Tongue (tissue), 3 donors: ENCODE results near the gene TREX2. TPM values are rescaled to one million over a fixed set of nuclear protein-coding genes. Genes with fewer than 3 reads are reported as not detected.
"Not testable (repeated sequence)": the region's sequence is repeated elsewhere in the genome, so short reads cannot be mapped to it uniquely, and the experiment has no call there.

Source experiments
- DNase-seq: peaks from one replicate; pipeline ENCODE4 v3.0.0-alpha.2; 2015
- small RNA-seq: library from RNA; depleted of rRNA; stranded (forward); fragments of <200 nt; gene quantifications from one replicate; pipeline ENCODE3, GENCODE V24; 2014; ENCODE audit warnings: low replicate concordance
- total RNA-seq: library from RNA; depleted of rRNA; stranded (reverse); fragments of >200 nt; gene quantifications from one replicate; pipeline ENCODE4 v1.2.3, GENCODE V29; 2014

The TREX2 gene
- total RNA-seq, 1 donor from 2014 or later: 2.2 TPM

DNA sequence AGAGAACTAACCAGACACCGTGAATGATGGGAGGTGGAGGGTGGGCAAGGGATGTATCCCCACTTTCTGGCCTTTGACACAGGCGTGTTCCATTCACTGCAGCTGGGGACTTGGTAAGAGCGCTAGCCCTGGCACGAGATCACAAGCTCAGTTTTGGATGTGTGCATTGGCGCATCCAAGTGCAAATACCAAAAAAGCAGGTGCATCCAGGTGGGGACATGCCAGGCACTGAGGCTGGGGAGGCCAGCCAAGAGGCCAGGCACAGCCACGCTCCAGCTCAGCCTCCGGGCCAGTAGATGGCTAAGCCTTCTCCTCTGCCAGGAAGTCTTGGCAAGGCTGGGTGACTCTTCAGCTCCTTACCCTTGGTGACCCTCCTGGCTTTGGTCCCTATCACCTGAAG, 39.0 kb downstream of the TREX2 start:
- DNase-seq: no peak

DNA sequence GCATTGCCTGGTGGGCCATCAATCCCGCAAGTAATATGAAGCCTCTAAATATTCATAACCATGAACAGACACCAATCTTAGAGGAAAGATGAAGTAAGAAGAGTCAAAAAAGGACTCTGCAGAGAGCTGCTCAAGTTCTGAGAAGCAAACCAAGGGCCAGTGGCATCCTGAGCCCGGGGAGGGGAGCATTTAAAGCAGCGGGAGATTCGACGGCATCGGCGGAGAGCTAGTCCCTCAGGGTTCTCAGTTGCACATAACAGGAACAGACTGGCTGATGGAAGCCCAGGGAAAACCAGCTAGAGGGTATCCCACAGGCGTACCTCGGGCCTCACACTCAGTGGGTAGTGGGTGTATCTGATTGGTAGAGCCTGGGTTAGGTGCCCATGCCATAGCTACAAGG, 39.8 kb downstream of the TREX2 start:
- no peak for DNase-seq

DNA sequence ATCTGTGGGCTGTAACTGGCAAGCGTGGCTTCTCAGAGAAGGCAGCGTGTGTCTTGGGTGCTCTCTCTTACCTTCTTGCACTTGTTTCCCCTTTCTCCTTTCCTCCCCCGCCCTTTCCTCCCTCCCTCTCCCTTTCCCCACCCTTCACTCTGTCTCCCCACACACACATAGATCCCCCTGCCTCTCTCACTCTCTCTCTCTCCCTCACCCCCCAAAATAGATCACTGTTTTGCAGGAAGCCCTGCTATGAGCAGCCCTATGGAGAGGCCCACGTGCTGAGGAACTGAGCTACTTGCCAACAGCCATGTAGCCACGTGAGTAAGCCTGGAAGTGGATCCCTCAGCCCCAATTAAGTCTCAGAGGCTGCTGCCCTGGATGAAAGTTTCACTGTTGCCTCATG, 40.4 kb downstream of the TREX2 start:
- DNase-seq: no peak

DNA sequence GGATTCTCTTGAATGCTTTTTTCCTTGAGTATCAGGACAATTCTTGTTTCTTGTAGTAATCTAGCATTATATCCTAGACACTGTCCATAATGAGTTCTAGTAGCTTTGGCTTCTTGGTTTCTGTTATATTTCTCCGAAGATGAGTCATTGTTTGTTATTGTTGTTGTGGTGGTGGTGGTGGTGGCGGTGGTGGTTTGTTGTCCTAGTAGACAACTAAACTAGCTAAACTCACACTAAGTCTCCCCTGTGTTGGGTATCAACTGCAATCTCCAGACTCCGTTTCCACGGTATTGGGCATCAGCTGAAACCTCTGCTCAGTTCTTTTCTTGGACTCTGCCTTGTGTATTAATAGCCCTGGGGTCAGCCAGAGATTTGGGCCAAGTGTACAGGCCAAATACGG, 41.5 kb downstream of the TREX2 start:
- not testable (repeated sequence) for DNase-seq

DNA sequence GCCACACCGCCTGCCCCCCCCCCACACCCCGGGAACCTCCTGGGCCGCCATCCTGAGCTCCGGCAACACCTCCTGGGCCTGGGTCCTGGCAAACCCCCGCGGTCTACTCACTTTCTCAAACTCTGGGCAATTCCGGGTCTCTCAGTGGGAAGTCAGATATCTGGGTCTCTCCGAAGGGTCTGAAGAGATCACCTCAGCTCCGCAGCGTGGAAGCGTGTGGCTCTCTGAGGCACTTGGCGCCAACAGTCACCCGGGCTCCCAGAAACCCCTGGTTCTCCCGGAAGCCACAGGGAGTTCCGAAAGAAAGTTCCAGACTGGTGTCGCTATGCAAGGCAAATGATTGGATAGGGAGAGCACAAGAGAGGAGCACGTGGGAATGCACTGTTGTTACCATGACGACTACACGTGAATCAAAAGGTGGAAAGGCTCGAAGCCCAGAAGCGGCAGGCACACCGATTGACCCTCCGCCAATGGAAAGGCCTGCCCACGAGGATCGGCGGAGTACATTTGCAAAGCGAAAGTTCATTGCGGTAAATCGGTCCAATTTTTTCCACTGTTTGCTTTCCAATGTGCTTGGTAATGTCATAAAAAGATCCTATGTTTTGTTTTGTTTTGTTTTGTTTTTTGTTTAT, 44.6 kb downstream of the TREX2 start, which contains the start of gene PNMA6E:
PNMA6E (minus strand) TSS at position 218 of the 632 bp plus-strand sequence. CDS start 2,501 bp downstream, outside the sequence.
- no peak for DNase-seq

DNA sequence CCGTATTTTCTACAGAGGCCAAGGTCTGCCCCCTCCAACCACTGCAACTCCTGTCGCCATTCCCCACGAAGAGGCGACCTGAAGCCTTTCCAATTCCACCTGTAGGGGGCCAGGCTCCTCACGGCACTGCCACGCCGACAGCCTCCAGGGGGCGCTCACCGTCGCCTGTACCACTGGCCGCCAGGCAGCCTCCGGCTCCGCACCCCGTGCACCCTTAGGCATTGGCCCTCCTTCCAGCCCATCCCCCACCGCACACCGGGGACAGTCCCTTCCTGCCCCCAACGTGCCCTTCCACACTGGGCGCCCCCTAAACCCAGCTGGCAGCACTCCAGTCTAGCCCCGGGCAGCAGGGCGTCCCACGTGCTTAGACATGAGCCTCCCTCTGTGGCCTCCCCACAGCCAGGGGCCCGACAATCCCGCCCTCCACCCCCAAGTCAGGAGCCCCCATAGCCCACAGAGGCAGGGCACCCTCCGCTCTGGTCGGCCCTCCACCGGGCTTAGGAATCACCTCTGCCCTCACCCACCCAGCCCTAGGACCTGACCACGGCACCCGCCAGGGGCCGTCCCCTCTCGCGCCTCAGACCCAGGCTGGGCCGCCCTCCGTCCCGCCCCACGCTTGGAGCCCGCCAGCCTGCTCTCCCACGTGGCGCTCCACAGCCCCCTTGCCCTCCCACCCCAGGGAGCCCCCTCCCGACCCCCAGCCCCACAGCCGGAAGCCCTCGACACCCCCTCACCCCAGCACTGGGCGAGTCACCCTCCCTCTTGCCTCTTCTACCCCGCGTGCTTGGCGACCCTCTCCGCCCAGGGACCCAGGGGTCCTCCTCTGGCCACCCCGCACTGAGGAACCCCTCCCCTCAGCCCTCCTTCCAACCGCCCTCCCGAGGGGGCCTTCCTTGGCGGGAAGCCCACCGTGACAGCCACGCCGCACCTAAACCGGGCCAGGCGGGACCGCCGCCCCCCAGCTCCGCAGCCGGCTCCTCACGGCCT, 45.4 kb downstream of the TREX2 start:
- no peak for DNase-seq

DNA sequence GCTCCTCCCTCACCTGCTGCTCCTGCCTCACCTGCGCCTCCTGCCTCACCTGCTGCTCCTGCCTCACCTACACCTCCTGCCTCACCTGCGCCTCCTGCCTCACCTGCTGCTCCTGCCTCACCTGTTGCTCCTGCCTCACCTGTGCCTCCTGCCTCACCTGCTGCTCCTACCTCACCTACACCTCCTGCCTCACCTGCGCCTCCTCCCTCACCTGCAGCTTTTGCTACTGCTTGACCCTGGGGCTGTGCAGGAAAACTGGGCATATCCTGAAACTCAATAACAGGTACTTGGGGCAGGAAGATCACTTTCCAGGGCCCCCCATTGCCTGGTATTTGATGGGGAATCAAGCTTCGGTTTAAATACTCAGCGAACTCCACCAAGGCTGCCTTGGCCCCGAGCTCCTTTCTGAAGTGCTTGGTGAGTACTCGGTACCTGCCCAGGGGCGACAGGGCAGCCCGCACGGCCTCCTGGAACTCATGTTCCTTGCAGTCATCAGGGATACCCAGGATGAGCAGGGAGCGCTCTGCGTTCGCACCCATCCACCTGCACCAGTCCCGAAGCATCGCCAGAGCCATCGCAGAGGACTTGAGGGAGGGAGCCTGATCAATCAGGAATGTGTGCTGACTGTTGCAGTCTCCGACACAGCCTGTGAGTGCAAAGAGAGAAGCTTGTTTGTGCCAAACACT, 47.4 kb downstream of the TREX2 start:
- DNase-seq: no peak

DNA sequence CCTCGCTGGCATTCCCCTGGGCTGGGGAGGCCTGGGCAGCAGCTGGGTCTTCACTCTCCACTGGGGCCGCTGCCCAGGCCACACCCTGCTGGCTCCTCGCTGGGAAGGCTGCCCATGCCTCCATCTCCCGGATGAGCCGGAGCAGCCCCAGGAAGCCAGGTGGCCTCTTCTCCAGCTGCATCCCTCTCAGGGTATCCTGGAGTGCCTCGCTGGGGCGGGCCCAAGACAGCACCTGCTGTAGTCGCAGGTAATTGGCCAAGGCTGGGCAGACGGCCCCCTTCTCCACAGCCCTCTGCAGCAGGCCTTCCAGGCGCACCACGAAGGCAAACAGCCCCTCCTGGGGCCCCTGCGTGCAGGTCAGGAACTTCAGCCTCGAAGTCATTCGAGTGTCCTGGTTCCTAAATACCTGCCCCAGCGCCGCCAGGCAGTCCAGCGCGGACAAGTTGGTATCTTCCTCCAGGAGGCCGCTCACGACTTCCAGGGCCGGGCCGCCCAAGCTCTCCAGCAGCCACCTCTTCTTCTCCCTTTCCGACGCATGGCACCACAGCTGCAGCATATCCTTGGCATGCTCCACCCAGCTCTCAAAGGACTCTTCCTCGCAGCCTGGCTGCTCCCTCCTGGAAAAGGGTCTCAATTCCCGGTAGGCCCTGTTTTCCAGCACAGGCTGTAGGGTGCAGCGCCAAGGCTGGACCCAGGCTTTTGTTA, 48.4 kb downstream of the TREX2 start:
- no peak for DNase-seq

DNA sequence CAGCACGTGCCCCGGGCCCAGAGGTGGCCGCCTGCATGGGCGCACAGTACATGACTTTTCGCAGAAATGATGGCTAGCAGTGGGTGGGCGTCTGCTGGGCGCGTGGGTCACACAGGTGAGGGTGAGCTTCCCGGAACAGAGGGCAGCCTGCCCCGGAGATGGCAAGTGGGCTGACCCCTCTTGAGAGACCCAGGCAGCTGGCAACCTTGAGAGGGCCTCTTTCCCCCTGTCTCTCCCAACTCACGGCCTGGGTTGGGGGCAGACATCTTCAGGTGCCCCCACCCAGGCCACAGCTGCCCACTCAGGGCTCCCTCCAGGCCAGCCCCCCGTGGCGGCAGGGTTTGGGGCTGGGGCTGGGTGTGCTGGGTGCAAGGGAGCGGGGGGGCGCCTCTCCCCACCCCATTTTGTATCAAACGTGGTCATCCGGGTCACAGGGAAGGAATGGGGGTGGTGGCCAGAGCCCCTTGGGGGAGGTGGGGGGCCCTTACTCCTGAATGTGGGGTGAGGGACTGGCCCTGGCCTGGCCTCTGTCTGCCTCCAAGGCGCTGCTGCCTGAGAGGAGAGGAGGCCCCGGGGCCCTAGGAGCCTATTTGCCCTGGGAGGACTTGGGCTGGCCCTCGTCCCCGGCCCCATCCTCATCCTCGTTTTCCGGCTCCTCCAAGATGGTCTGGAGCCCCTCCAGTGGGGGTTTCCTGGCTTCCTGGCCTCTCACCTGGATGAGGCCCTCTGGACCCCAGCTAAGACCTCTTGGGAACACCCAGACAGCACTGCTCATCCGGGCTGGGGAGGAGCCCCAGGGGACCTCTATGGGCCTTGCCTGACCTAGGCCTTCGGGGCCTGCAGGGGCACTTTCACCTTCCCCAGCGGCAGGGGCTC, 49.3 kb downstream of the TREX2 start:
- no peak for DNase-seq

DNA sequence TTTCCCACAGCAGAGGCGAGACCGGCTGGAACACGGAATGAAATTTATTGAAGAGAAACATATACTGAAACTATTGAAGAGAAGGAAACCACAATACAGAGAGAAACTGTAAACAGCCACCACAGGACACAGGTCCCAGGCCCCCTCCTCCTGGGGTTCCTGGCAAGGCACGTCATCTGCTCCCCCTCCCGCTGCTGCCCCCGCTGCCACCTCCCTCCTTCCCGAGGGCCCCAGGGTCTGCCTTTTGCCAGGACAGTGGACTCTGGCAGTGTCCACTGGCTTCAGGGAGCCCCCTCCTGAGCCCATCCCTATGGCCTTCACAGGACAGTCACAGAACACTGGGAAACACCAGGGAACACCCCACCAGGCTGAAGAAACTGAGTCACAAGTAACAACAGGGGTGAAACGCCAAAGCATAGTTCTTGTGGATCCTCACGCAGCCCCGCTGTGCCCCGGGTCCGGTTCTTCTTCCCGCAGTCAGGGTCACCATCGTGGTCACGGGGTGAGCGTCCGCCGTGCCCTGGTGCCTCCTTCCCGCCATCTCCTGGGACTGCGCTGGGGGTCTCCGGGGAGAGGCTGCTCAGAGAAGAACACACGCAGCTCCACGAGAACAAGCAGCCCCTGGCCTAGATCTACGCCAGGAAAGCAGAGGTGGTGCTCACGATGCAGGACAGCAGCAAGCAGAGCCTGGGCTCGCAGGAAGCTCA, 50.1 kb downstream of the TREX2 start:
- no peak for DNase-seq

DNA sequence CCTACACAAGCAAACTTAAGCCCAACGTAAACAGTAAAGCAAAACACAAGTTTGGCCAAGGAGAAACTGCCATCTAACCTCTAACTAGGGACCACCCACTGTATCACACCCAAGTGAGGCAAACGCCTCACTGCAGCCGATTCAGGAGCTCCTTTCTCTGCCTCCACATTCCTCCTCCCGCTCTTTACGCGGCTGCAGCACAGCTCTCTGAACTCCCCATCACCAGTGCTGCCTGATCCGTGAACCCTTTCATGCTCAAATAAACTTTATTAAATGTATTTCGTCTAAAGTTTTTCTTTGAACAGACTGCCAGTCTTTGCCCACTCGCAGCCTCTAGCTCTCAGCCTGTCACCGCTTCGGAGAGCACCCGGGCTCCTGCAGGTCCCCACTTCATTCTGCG, 51.2 kb downstream of the TREX2 start:
- no peak for DNase-seq

Small RNA genes within 50 kb of the gene (small RNA-seq; reads per million reads assigned to genes)
- gene RN7SL667P: not detected

Other genes starting within 250 kb of the TREX2 start
- not detected for gene PNMA6F, start 124.3 kb downstream of the TREX2 start, total RNA-seq
- 10.6 TPM for gene ZNF275, start 111.9 kb downstream of the TREX2 start, total RNA-seq
- gene PNMA6E, start 44.7 kb downstream of the TREX2 start, total RNA-seq: not detected
- 1.4 TPM for gene ZFP92, start 34.6 kb downstream of the TREX2 start, total RNA-seq
- gene HAUS7, start 24.5 kb upstream of the TREX2 start, total RNA-seq: 20.7 TPM
- 62.2 TPM for gene BGN, start 48.9 kb upstream of the TREX2 start, total RNA-seq
- 0.41 TPM for gene ATP2B3, start 71.6 kb upstream of the TREX2 start, total RNA-seq
- gene CCNQ, start 153.1 kb upstream of the TREX2 start, total RNA-seq: 11.1 TPM
- gene DUSP9, start 201.1 kb upstream of the TREX2 start, total RNA-seq: not detected
- 0.92 TPM for gene PNCK, start 227.8 kb upstream of the TREX2 start, total RNA-seq
- gene SLC6A8, start 241.9 kb upstream of the TREX2 start, total RNA-seq: 26.9 TPM